ENCODE results near the gene STIMATE.

DNA sequence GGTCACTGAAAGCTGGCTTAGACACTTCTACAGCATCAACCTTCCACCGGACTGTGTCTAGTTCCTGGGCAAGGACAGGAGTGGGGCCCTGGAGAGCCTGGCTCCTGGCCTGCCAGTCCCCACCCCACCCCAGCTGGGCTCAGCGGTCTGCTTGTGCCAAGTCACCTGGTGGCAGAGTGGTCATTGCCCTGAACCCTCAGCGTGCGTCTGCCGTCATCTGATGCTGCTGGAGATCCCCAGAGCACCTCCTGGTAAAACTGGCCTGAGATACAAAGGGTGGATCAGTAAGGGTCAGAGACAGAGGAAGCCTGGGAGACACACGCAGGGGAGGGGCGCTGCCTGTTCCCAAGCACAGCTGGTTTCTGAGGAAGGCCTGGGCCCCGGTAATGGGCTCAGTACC lies 83.5 kb downstream of the STIMATE start:
- TF ChIP-seq, protein P1, sequence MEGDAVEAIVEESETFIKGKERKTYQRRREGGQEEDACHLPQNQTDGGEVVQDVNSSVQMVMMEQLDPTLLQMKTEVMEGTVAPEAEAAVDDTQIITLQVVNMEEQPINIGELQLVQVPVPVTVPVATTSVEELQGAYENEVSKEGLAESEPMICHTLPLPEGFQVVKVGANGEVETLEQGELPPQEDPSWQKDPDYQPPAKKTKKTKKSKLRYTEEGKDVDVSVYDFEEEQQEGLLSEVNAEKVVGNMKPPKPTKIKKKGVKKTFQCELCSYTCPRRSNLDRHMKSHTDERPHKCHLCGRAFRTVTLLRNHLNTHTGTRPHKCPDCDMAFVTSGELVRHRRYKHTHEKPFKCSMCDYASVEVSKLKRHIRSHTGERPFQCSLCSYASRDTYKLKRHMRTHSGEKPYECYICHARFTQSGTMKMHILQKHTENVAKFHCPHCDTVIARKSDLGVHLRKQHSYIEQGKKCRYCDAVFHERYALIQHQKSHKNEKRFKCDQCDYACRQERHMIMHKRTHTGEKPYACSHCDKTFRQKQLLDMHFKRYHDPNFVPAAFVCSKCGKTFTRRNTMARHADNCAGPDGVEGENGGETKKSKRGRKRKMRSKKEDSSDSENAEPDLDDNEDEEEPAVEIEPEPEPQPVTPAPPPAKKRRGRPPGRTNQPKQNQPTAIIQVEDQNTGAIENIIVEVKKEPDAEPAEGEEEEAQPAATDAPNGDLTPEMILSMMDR (IDR thresholded peaks at IDR 0.05; ENCODE audit: low read depth, low read length) = no peak
- no peak for TF ChIP-seq POLR2A (IDR thresholded peaks at IDR 0.05; ENCODE audit: extremely low read depth, insufficient read length)

All from NB4 (cell line).